ENCODE results near the gene PRKCH. TPM values are rescaled to one million over a fixed set of nuclear protein-coding genes. Genes with fewer than 3 reads are reported as not detected.

The PRKCH gene
- total and polyA plus RNA-seq, 2 experiments from 2014 or later = 2.4 to 3.5 TPM

GRCh38 chr14:61360796-61361525, 39.6 kb downstream of the PRKCH start:
- H3K79me2 ChIP-seq (ENCODE audit: insufficient read depth) = no peaks in the 10 kb centered on the region
- no peak overlapping the region for H3K27ac ChIP-seq
- in situ Hi-C loops (cut with MboI) = no loop called here
- H3K9me3 ChIP-seq (ENCODE audit: low read depth) = no peaks in the 10 kb centered on the region
- H3K4me1 ChIP-seq (ENCODE audit: insufficient read depth) = no peaks in the 10 kb centered on the region
- H3K9me2 ChIP-seq (ENCODE audit: insufficient read depth) = no peaks in the 10 kb centered on the region
- no peaks in the 10 kb centered on the region for H4K20me1 ChIP-seq (ENCODE audit: insufficient read depth)
- no peak overlapping the region for H2AFZ ChIP-seq
- peaks cover 5% of the 10 kb centered on the region for H3K27me3 ChIP-seq (replicated peaks; ENCODE audit: insufficient read depth)
- 54 to 56% methylated on average over 5 of the region's 5 CpGs for WGBS, 2 experiments (ENCODE audit: low coverage in 1 of 2, low lambda C conversion rate in 2 of 2, missing lambda C conversion rate in 2 of 2)
- TF ChIP-seq EZH2phosphoT487 (IDR thresholded peaks at IDR 0.05; ENCODE audit: insufficient read depth, low read depth) (no peak), EZH2 (IDR thresholded peaks at IDR 0.05; ENCODE audit: insufficient read depth, poor library complexity, severe bottlenecking) (no peak)
- no peaks in the 10 kb centered on the region for H3K36me3 ChIP-seq (ENCODE audit: low read depth)
- H3F3A ChIP-seq (ENCODE audit: insufficient read depth) = no peaks in the 10 kb centered on the region
- no peak overlapping the region for H3K4me2 ChIP-seq (ENCODE audit: unreplicated experiment)
- H3K4me3 ChIP-seq = no peak overlapping the region
- no peak for DNase-seq
- no peak overlapping the region for H3K9ac ChIP-seq

DNA sequence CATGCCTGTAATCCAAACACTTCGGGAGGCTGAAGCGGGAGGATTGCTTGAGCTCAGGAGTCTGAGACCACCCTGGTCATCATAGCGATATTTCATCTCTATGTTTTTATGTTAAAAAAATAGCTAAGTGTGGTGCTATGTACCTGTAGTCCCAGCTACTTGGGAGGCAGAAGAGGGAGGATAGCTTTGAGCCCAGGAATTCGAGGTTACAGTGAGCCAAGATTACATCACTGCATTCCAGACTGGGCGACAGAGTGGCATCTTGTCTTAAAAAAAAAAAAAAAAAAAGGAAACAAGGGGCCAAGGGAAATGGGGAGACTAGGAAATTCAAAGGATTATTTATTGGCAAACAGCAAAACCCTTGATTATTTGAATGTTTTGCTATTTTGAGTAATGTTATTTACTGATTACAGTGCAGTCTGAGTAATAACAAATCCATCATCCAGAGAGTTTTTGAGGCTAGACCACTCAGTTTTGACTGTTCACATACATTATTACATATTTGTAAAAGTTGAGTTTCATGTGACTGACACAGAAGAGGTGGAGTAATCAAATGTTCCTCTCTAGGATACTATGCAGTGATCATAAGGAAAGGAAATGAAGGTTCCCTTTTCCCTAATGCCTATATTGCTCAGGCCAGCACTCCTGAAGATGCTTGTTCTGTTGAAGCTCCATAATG, 40.8 kb downstream of the PRKCH start:
- TF ChIP-seq EZH2 (IDR thresholded peaks at IDR 0.05; ENCODE audit: insufficient read depth, poor library complexity, severe bottlenecking) = no peak
- TF ChIP-seq EZH2phosphoT487 (IDR thresholded peaks at IDR 0.05; ENCODE audit: insufficient read depth, low read depth) = no peak
- Histone ChIP-seq H3K4me3 (no peak overlapping the region), H3K79me2 (ENCODE audit: insufficient read depth) (no peaks in the 10 kb centered on the region), H3K27ac (no peak overlapping the region), H3K36me3 (ENCODE audit: low read depth) (no peaks in the 10 kb centered on the region), H3K4me1 (ENCODE audit: insufficient read depth) (no peaks in the 10 kb centered on the region), H3K27me3 (replicated peaks; ENCODE audit: insufficient read depth) (peaks cover 5% of the 10 kb centered on the region), H3K9me2 (ENCODE audit: insufficient read depth) (no peaks in the 10 kb centered on the region), H3K9me3 (ENCODE audit: low read depth) (no peaks in the 10 kb centered on the region), H3K4me2 (ENCODE audit: unreplicated experiment) (no peak overlapping the region), H4K20me1 (ENCODE audit: insufficient read depth) (no peaks in the 10 kb centered on the region), H3K9ac (no peak overlapping the region), H3F3A (ENCODE audit: insufficient read depth) (no peaks in the 10 kb centered on the region), H2AFZ (no peak overlapping the region)
- no peak for DNase-seq
- in situ Hi-C loops (cut with MboI) = no loop called here
- WGBS, 2 experiments (ENCODE audit: low coverage in 1 of 2, low lambda C conversion rate in 2 of 2, missing lambda C conversion rate in 2 of 2) = 56 to 70% methylated on average over 5 of the region's 5 CpGs

- in situ Hi-C loops (cut with MboI) = no loop called here
- Histone ChIP-seq H3F3A (ENCODE audit: insufficient read depth) (no peaks in the 10 kb centered on the region), H3K27ac (no peak overlapping the region), H3K4me2 (ENCODE audit: unreplicated experiment) (no peak overlapping the region), H3K4me1 (ENCODE audit: insufficient read depth) (no peaks in the 10 kb centered on the region), H3K79me2 (ENCODE audit: insufficient read depth) (no peaks in the 10 kb centered on the region), H3K4me3 (no peak overlapping the region), H3K9me3 (ENCODE audit: low read depth) (no peaks in the 10 kb centered on the region), H2AFZ (no peak overlapping the region), H3K36me3 (ENCODE audit: low read depth) (no peaks in the 10 kb centered on the region), H3K9me2 (ENCODE audit: insufficient read depth) (no peaks in the 10 kb centered on the region), H3K27me3 (replicated peaks; ENCODE audit: insufficient read depth) (peaks cover 5% of the 10 kb centered on the region), H3K9ac (no peak overlapping the region), H4K20me1 (ENCODE audit: insufficient read depth) (no peaks in the 10 kb centered on the region)
- WGBS, 2 experiments (ENCODE audit: low coverage in 1 of 2, low lambda C conversion rate in 2 of 2, missing lambda C conversion rate in 2 of 2) = 28 to 32% methylated on average over 2 of the region's 2 CpGs
- DNase-seq = no peak
- TF ChIP-seq EZH2 (IDR thresholded peaks at IDR 0.05; ENCODE audit: insufficient read depth, poor library complexity, severe bottlenecking) (no peak), EZH2phosphoT487 (IDR thresholded peaks at IDR 0.05; ENCODE audit: insufficient read depth, low read depth) (no peak)
Measured at GRCh38 chr14:61364243-61364642, 42.9 kb downstream of the PRKCH start.

DNA sequence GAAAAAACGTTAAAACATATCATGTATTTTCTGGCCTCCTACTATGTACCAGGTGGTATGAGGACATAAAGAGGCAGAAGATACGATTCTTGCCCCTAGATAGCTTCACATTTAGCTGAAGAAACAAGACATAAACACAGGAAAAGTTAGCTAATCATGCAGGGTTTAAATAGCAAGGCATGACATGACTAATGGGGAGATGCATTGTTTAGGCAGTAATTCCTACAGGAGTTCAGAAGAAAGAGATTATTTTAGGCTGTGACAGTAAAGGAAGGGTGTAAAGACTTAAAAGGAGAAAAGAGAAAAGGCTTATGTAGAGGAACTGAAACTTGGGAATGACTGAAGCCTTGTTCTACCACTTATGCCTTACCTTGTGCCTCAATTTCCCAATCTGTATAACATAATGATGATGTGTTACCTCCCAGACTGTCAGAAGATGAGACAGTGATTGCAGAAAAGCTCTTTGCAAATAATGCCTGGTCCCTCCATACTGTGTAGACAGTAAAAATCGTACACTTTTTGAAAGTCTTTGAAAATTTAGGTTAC, 44.4 kb downstream of the PRKCH start:
- H3K9me3 ChIP-seq (ENCODE audit: low read depth) = no peaks in the 10 kb centered on the region
- H3K9me2 ChIP-seq (ENCODE audit: insufficient read depth) = no peaks in the 10 kb centered on the region
- 32 to 37% methylated on average over 3 of the region's 3 CpGs for WGBS, 2 experiments (ENCODE audit: low coverage in 1 of 2, low lambda C conversion rate in 2 of 2, missing lambda C conversion rate in 2 of 2)
- in situ Hi-C loops (cut with MboI) = no loop called here
- TF ChIP-seq EZH2phosphoT487 (IDR thresholded peaks at IDR 0.05; ENCODE audit: insufficient read depth, low read depth) = no peak
- no peak for TF ChIP-seq EZH2 (IDR thresholded peaks at IDR 0.05; ENCODE audit: insufficient read depth, poor library complexity, severe bottlenecking)
- H4K20me1 ChIP-seq (ENCODE audit: insufficient read depth) = no peaks in the 10 kb centered on the region
- no peaks in the 10 kb centered on the region for H3K79me2 ChIP-seq (ENCODE audit: insufficient read depth)
- H3F3A ChIP-seq (ENCODE audit: insufficient read depth) = no peaks in the 10 kb centered on the region
- no peak overlapping the region for H3K27ac ChIP-seq
- no peak overlapping the region for H3K4me3 ChIP-seq
- no peak overlapping the region for H3K4me2 ChIP-seq (ENCODE audit: unreplicated experiment)
- H3K27me3 ChIP-seq (replicated peaks; ENCODE audit: insufficient read depth) = peaks cover 5% of the 10 kb centered on the region
- H3K36me3 ChIP-seq (ENCODE audit: low read depth) = no peaks in the 10 kb centered on the region
- no peaks in the 10 kb centered on the region for H3K4me1 ChIP-seq (ENCODE audit: insufficient read depth)
- no peak for DNase-seq
- H2AFZ ChIP-seq = no peak overlapping the region
- no peak overlapping the region for H3K9ac ChIP-seq

Measured in GM23248 (cell line).